Loucy (cell line): Measurements from ENCODE around the gene ZNF84.

Experiments
- EZH2phosphoT487 ChIP-seq: fragments of 200-600 bp; IDR thresholded peaks from 2 replicates; pipeline ENCODE4 v1.6.1; 2018; ENCODE audit warnings: antibody characterized with exemption, mild to moderate bottlenecking, moderate library complexity, borderline replicate concordance
- TF ChIP-seq, protein P1 (sequence below): fragments of 200-600 bp; sonication (generic); conservative IDR thresholded peaks from 2 replicates; pipeline ENCODE4 v1.5.1; 2014; ENCODE audit warnings: mild to moderate bottlenecking, antibody characterized with exemption, low read length

DNA sequence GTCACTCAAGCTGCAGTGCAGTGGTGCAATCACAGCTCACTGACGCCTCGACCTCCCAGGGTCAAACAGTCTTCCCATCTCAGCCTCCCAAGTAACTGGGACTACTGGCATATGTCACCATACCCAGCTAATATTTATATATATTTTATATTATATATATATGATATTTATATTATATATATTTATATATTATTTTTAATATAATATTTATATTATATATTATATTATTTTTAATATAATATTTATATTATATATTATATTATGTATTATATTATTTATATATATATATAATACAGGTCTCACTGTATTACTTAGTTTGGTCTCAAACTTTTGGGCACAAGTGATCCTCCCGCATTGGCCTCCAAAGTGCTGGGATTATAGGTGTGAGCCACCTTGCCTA, 9.4 kb downstream of the ZNF84 start:
- TF ChIP-seq, protein P1, sequence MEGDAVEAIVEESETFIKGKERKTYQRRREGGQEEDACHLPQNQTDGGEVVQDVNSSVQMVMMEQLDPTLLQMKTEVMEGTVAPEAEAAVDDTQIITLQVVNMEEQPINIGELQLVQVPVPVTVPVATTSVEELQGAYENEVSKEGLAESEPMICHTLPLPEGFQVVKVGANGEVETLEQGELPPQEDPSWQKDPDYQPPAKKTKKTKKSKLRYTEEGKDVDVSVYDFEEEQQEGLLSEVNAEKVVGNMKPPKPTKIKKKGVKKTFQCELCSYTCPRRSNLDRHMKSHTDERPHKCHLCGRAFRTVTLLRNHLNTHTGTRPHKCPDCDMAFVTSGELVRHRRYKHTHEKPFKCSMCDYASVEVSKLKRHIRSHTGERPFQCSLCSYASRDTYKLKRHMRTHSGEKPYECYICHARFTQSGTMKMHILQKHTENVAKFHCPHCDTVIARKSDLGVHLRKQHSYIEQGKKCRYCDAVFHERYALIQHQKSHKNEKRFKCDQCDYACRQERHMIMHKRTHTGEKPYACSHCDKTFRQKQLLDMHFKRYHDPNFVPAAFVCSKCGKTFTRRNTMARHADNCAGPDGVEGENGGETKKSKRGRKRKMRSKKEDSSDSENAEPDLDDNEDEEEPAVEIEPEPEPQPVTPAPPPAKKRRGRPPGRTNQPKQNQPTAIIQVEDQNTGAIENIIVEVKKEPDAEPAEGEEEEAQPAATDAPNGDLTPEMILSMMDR = no peak
- no peak for TF ChIP-seq EZH2phosphoT487
